WERI-Rb-1 (cell line): Measurements from ENCODE around the gene GNPDA1.

Experiments used
- DNase-seq: peaks from one replicate; pipeline ENCODE4 v3.0.0-alpha.2; 2020
- H3K27ac ChIP-seq: fragments of 250-450 bp; sonication (Bioruptor Pico); 2 replicates; pipeline ENCODE4 v1.5.1; 2020; ENCODE audit warnings: mild to moderate bottlenecking, moderate library complexity
- H3K27me3 ChIP-seq: fragments of 250-450 bp; sonication (Bioruptor Pico); 2 replicates; pipeline ENCODE4 v1.5.1; 2021; ENCODE audit warnings: mild to moderate bottlenecking, low read depth, moderate library complexity; ENCODE audit not compliant: insufficient read depth, severe bottlenecking
- H3K36me3 ChIP-seq: fragments of 250-450 bp; sonication (Bioruptor Pico); 2 replicates; pipeline ENCODE4 v1.5.1; 2020; ENCODE audit warnings: mild to moderate bottlenecking, moderate library complexity
- H3K4me3 ChIP-seq: 2 replicates; pipeline ENCODE4 v1.5.1; 2011; ENCODE audit warnings: low read depth, mild to moderate bottlenecking, control low read depth, low read length
- H3K9me3 ChIP-seq: fragments of 250-450 bp; sonication (Bioruptor Pico); 2 replicates; pipeline ENCODE4 v1.5.1; 2021; ENCODE audit warnings: mild to moderate bottlenecking, moderate library complexity; ENCODE audit not compliant: severe bottlenecking
- TF ChIP-seq, protein P1 (sequence below): IDR thresholded peaks from 2 replicates; pipeline ENCODE4 v1.5.1; 2011; ENCODE audit warnings: low read depth, mild to moderate bottlenecking, control low read depth, inconsistent platforms, low read length

GNPDA1 gene

DNA sequence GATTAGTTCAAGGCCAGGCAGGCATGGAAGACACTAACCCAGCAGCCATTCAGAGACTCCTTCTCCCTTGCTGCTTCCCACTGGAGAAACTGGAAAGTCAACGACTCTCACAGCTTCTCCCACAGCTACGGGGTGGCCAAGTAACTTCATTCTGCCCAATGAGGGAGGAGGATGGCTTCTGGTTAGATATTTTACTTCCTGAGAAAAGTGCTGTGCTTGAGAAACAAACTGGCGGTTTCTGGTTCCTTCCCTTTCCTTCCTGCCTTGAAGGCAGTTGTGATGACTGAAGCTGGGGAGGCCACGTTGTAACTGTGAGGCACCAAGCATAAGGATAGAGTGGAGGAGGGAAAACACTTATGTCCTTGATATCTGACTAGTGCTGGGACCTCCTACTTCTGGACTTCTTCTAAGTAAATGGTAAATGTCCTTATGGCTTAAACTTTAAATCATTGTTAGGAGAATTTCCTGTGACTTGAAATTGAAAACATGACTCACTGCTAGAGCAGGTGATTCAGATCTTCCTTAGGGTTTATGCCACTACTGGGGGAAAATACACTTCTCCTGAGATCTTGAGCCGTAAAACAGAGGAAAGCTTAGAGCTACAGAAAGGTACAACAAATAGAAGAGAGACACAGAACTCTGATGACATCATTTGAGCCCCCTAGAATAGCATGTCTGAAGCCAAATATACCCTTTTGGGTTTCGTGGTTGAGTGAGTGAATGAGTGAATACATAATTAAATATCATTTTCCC, 3.1 kb upstream of the GNPDA1 start:
- TF ChIP-seq, protein P1, sequence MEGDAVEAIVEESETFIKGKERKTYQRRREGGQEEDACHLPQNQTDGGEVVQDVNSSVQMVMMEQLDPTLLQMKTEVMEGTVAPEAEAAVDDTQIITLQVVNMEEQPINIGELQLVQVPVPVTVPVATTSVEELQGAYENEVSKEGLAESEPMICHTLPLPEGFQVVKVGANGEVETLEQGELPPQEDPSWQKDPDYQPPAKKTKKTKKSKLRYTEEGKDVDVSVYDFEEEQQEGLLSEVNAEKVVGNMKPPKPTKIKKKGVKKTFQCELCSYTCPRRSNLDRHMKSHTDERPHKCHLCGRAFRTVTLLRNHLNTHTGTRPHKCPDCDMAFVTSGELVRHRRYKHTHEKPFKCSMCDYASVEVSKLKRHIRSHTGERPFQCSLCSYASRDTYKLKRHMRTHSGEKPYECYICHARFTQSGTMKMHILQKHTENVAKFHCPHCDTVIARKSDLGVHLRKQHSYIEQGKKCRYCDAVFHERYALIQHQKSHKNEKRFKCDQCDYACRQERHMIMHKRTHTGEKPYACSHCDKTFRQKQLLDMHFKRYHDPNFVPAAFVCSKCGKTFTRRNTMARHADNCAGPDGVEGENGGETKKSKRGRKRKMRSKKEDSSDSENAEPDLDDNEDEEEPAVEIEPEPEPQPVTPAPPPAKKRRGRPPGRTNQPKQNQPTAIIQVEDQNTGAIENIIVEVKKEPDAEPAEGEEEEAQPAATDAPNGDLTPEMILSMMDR, result no peak
- Histone ChIP-seq H3K9me3 (peaks cover 7% of the 10 kb centered on the region), H3K27ac (no peak overlapping the region), H3K36me3 (peaks cover 8% of the 10 kb centered on the region), H3K27me3 (no peaks in the 10 kb centered on the region), H3K4me3 (no peak overlapping the region)
- DNase-seq, result no peak

DNA sequence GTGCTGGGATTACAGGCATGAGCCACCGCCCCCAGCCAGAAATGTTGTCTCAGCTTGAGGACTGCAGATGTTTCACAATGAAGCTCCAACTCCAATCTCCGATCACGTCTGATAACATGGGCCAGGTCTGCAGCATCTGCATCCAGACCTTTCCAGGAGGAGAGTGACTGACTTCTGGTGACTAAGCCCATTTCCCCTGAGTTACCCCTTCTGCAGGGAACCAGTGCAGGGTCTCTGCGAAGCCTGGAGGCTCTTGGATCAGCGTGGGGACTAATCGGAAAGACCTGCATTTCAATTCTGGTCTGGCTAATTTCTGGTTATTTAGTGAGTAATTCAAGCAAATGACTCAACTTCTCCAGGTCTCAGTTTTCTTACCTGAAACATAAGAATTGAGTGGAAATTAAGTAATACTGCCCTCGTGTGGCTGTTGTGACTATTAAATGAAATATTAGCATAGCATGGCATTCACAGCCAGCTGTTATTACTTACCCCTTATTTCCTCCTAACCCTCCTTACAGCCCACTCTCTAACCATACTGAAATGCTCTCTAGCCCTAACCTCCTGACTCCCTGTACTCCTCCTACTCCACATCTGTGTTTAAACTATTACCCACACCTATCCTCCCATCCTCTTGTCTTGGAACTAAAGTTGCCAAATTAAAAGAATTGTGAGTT, 2.2 kb upstream of the GNPDA1 start:
- TF ChIP-seq, protein P1, result no peak
- Histone ChIP-seq H3K27me3 (no peaks in the 10 kb centered on the region), H3K4me3 (no peak overlapping the region), H3K27ac (no peak overlapping the region), H3K9me3 (peaks cover 3% of the 10 kb centered on the region), H3K36me3 (peaks cover 8% of the 10 kb centered on the region)
- no peak for DNase-seq

DNA sequence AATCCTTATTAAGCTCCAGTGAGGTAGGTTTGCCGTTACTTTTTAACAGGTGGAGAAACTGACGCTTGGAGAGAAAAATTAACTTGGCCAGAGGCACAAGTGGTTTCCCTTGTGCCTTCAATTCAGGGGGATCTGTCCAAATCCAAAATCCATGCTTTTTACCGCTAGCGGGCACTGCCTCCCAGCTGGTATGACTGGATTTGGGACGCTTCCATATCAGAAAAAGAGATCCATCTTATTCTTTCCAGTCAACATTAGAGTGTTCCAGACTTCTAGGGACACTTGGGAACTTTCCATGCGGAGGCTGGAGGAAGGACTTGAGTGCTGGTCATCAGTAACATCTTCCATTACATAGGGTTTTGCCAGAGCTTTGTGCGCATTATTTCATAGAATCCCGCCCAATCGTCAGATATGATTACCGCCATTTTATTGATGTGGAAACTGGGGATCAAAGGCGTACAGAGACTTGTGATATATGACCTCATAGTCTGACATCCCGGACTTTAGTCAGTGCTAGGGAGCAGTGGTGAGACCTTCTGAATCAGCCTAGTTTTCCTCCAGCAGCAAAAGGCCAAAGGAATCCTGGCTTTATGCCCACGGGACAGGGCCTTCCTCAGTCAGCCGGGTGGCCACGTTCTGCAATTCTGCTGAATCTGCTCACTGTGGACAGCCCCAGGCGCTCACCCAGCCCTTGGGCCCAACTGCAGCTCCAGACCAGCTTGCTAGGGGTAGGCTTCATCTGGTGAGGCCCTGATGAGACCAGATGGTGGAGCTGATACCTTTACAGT, 1.1 kb upstream of the GNPDA1 start:
- H3K9me3 ChIP-seq, result no peaks in the 10 kb centered on the region
- TF ChIP-seq, protein P1, result no peak
- no peak overlapping the region; the same call in 1 of the 2 replicates for H3K27ac ChIP-seq
- peak; percentile 17 for DNase-seq
- H3K4me3 ChIP-seq, result no peak overlapping the region
- H3K36me3 ChIP-seq, result peaks cover 8% of the 10 kb centered on the region
- H3K27me3 ChIP-seq, result no peaks in the 10 kb centered on the region

DNA sequence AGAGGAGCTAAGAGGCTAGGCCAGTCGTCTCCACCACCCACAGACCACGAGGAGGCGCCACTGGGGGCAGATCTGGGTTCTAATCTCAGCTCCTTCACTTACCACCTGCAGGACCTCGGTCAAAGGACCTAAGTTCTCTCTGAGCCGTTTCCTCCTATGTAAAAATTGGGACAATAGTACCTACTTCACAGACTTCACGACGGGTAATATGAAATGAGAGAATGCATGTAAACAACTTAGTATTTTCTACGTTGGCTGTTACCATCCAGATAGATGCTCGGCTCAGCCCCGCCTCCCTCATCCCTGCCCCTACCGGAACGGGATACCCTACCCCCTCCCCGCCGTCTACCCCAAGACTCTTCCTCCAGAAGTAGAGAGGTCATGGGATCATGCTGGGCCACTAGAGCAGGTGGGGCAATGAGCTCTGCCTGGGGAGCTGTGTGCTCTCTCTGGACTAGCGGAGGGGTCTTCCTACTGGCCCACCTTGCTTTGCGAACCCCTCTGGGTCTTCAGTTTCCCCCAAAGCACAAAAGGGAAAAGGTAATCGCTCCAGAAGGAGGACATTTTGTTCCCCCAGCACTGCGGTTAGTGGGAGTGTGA, 541 bp downstream of the GNPDA1 start:
- Histone ChIP-seq H3K4me3 (peak overlapping the region; percentile 79), H3K27ac (peak overlapping the region; percentile 82), H3K27me3 (no peaks in the 10 kb centered on the region), H3K9me3 (no peaks in the 10 kb centered on the region), H3K36me3 (peaks cover 15% of the 10 kb centered on the region)
- peak; percentile 67 for DNase-seq
- TF ChIP-seq, protein P1, result peak; percentile 74

DNA sequence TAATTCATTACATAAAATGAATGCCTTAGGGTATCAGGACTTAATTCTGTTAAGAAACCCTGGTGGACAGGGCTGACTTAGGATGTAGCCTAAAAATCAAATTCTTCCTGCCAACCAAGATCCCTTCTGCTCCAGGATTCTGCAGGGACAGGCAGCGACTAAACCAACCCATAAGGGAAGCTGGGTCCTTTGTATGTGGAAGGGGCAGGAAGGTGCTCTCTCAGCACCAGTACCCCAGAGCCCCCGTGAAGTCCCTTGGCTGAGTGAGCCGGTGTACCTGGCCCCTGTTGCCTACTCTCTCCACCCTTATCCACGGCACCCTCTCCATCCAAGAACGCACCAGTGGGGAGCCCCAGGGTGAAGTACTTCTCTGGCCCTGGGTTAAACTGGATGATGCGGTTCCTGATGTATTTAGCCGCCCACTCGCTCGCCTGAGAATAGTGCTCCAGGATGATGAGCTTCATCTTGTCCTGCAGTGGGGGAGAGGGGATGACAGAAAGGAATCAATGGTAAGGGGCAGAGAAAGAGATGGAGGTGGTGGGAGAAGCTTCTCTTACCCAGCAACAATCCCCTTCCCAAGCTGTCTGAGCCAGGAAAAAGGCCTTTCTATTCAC, 1.1 kb downstream of the GNPDA1 start:
- Histone ChIP-seq H3K36me3 (peaks cover 17% of the 10 kb centered on the region), H3K27me3 (no peaks in the 10 kb centered on the region), H3K9me3 (no peaks in the 10 kb centered on the region), H3K27ac (no peak overlapping the region), H3K4me3 (no peak overlapping the region)
- DNase-seq, result no peak
- TF ChIP-seq, protein P1, result no peak
